GM13977 (cell line): ENCODE measurements around the gene YARS1.

Experiments used
- DNase-seq: peaks from one replicate; pipeline ENCODE4 v3.0.0; 2012; ENCODE audit warnings: low spot score
- CTCF ChIP-seq: IDR thresholded peaks from 2 replicates; pipeline ENCODE4 v1.5.1; 2012; ENCODE audit warnings: mild to moderate bottlenecking, control low read depth; ENCODE audit not compliant: insufficient read depth; ENCODE audit errors: extremely low read depth, missing control alignments
- in situ Hi-C: fragments of 300-500 bp; cut with MboI; formaldehyde crosslinking; loops from one replicate; pipeline ENCODE4 v1.12.0; 2022; ENCODE audit warnings: low sequenced_read_pairs, low pct_unique_long_range_greater_than_20kb, mixed read lengths, inconsistent platforms; ENCODE audit not compliant: unreplicated experiment

The YARS1 gene

GRCh38 chr1:32753532-32754316, 63.4 kb downstream of the YARS1 start:
- in situ Hi-C loops = no loop called here
- no peak for TF ChIP-seq CTCF

GRCh38 chr1:32749771-32750170, 67.4 kb downstream of the YARS1 start:
- TF ChIP-seq CTCF = no peak
- in situ Hi-C loops = no loop called here
- no peak for DNase-seq

More at GRCh38 chr1:32753532-32754316, 63.4 kb downstream of the YARS1 start:
- peak; percentile 96 for DNase-seq

- no peak for DNase-seq
- no peak for TF ChIP-seq CTCF
- in situ Hi-C loops = no loop called here
These were observed 67.8 kb downstream of the YARS1 start for GRCh38 chr1:32749332-32749731.

- no peak for DNase-seq
- in situ Hi-C loops = no loop called here
- TF ChIP-seq CTCF = no peak
These were observed 68.2 kb downstream of the YARS1 start for GRCh38 chr1:32748926-32749325.

- no peak for DNase-seq
- no peak for TF ChIP-seq CTCF
- in situ Hi-C loops = no loop called here
These were observed 68.8 kb downstream of the YARS1 start for GRCh38 chr1:32748348-32748747.

- in situ Hi-C loops = no loop called here
- no peak for TF ChIP-seq CTCF
These were observed 71.0 kb downstream of the YARS1 start for GRCh38 chr1:32746130-32746529.

More at GRCh38 chr1:32746130-32746529, 71.0 kb downstream of the YARS1 start:
- DNase-seq = no peak
